Uterus (tissue), 2 donors: ENCODE measurements around the gene NUDT7.

Source experiments
- POLR2A ChIP-seq, 2 donors: fragments of 450-650 bp; IDR thresholded peaks; one replicate each; pipeline ENCODE4 v1.6.1; 2016; ENCODE audit warnings: antibody characterized with exemption in 2 of 2, mild to moderate bottlenecking in 1 of 2, moderate library complexity in 1 of 2
- TF ChIP-seq, protein P1 (sequence below), 4 experiments: fragments of 200-600 bp in 2 of 4; fragments of 450-650 bp in 2 of 4; sonication (generic) in 2 of 4; IDR thresholded peaks; one replicate each; pipeline ENCODE4 v1.5.1; 2016 to 2019; ENCODE audit warnings: antibody characterized with exemption in 4 of 4, mild to moderate bottlenecking in 2 of 4, moderate library complexity in 1 of 4

GRCh38 chr16:77744141-77744540 is 21.8 kb downstream of the NUDT7 start:
- TF ChIP-seq, protein P1, sequence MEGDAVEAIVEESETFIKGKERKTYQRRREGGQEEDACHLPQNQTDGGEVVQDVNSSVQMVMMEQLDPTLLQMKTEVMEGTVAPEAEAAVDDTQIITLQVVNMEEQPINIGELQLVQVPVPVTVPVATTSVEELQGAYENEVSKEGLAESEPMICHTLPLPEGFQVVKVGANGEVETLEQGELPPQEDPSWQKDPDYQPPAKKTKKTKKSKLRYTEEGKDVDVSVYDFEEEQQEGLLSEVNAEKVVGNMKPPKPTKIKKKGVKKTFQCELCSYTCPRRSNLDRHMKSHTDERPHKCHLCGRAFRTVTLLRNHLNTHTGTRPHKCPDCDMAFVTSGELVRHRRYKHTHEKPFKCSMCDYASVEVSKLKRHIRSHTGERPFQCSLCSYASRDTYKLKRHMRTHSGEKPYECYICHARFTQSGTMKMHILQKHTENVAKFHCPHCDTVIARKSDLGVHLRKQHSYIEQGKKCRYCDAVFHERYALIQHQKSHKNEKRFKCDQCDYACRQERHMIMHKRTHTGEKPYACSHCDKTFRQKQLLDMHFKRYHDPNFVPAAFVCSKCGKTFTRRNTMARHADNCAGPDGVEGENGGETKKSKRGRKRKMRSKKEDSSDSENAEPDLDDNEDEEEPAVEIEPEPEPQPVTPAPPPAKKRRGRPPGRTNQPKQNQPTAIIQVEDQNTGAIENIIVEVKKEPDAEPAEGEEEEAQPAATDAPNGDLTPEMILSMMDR (IDR thresholded peaks at IDR 0.05), result no peak
- TF ChIP-seq POLR2A (IDR thresholded peaks at IDR 0.05), result no peak
